ENCODE data around the gene BRF1.

Gene BRF1

DNA sequence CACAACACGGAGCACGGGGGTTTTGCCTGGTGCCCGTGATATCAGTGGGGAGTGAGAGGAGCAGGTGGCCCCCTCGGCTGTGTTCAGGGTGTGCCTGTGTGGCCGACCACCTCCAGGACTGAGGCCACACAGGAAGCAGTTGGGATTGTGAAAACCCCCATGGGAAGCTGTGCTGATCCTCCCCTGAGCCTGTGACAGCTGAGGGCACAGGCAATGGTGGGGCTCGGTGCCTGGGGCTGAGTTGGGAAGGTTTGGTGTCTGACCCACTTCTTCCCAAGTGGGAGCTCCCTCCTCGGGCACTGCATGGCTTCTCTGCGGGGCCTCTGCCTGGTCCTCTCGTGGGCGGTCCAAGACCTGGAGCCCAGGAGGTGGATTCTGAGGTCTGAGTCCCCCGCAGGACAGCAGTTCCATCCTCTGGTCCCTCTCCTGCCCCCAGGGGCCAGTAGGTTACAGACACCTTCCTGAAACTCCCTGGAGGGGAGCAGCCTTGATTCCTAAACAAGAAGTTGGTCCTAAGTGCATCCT, 31.6 kb upstream of the BRF1 start:
- Histone ChIP-seq H2BK5ac (ENCODE audit: low read length) (no peak overlapping the region), H3K36me3 (replicated peaks in 1 of 2; ENCODE audit: control insufficient read depth in 2 of 2, insufficient read depth in 2 of 2, low read length in 2 of 2) (peaks cover 0 to 7% of the 10 kb centered on the region in 2 donors), H3K4ac (ENCODE audit: low read length) (no peak overlapping the region), H2BK12ac (ENCODE audit: low read length) (no peak overlapping the region), H3K4me2 (ENCODE audit: insufficient read depth, low read length, poor library complexity, severe bottlenecking) (no peak overlapping the region), H2BK15ac (ENCODE audit: low read length) (no peak overlapping the region), H3K79me1 (ENCODE audit: low read depth, low read length) (peaks cover 4% of the 10 kb centered on the region), H3K14ac (ENCODE audit: low read length) (no peak overlapping the region), H4K8ac (ENCODE audit: low read depth, low read length) (no peak overlapping the region), H2AFZ (ENCODE audit: low read length) (no peak overlapping the region), H4K91ac (ENCODE audit: low read depth, low read length, poor library complexity) (no peak overlapping the region), H3K27me3 (ENCODE audit: control insufficient read depth in 3 of 3, insufficient read depth in 3 of 3, low read depth in 1 of 3, low read length in 3 of 3) (no peaks in the 10 kb centered on the region), H2AK5ac (ENCODE audit: low read depth, low read length) (no peak overlapping the region), H3K9me3 (replicated peaks in 1 of 2; ENCODE audit: control insufficient read depth in 2 of 2, insufficient read depth in 1 of 2, low read depth in 1 of 2, low read length in 2 of 2) (peaks cover 0 to 7% of the 10 kb centered on the region in 2 donors), H3K18ac (ENCODE audit: low read length) (peak overlapping the region; percentile 51), H3K23ac (ENCODE audit: low read depth, low read length, poor library complexity) (no peak overlapping the region), H3K9ac (ENCODE audit: low read depth, low read length, poor library complexity) (no peak overlapping the region), H3K4me3 (ENCODE audit: low read length in 2 of 2) (no peak overlapping the region), H3K4me1 (ENCODE audit: control insufficient read depth in 2 of 2, insufficient read depth in 1 of 2, low read depth in 1 of 2, low read length in 2 of 2) (peaks cover 15 to 22% of the 10 kb centered on the region in 2 donors), H2BK120ac (ENCODE audit: low read depth, low read length) (no peak overlapping the region), H3K27ac (replicated peaks; ENCODE audit: low read length) (no peak overlapping the region)
- no peak for DNase-seq (ENCODE audit: low spot score)
- no CpG with 5 or more reads among the region's 11 CpGs for WGBS, 2 donors (ENCODE audit: extremely low coverage in 2 of 2, insufficient read length in 2 of 2, insufficient replicate concordance in 1 of 2)

DNA sequence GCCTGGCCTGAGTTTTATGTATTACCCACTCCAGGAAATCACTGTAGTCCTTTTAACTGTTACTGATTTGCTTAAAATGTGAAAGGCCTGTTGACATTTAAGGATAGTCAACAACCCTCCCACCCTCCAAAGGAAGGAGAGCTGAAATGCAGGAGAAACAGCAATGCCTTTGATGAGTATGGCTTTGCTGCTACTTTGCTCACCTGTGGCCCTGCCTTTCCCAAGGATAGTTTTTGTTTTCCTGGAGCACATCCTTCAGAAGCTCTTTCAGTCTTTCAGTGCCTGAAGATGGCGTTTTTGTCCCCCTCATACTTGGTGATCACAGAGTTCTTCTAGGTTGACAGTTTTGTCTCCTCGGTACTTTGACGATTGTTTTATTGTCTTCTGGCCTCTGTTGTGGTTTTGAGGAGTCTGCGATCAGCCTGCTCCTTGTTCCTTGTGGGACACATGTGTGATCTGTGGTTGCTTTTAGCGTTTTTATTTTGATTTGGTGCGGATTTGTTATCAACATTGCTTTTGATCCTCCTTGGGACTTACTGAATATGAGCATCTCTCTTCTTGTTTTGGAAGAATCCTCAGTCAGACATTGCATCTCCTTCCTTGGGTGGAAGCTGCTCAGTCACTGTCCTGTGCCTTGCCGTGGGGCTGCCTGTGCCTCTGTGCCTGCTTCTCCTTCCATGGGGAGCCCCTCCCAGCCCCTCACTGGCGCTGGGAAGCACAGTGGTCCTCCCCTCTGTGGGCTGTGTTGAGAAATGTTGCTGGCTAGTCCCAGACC, 31.0 kb upstream of the BRF1 start:
- Histone ChIP-seq H2AK5ac (ENCODE audit: low read depth, low read length) (no peak overlapping the region), H2AFZ (ENCODE audit: low read length) (no peak overlapping the region), H3K36me3 (replicated peaks in 1 of 2; ENCODE audit: control insufficient read depth in 2 of 2, insufficient read depth in 2 of 2, low read length in 2 of 2) (peaks cover 0 to 3% of the 10 kb centered on the region in 2 donors), H3K23ac (ENCODE audit: low read depth, low read length, poor library complexity) (no peak overlapping the region), H3K14ac (ENCODE audit: low read length) (no peak overlapping the region), H3K79me1 (ENCODE audit: low read depth, low read length) (peaks cover 4% of the 10 kb centered on the region), H2BK15ac (ENCODE audit: low read length) (no peak overlapping the region), H3K4me2 (ENCODE audit: insufficient read depth, low read length, poor library complexity, severe bottlenecking) (no peak overlapping the region), H4K91ac (ENCODE audit: low read depth, low read length, poor library complexity) (no peak overlapping the region), H3K18ac (ENCODE audit: low read length) (no peak overlapping the region), H3K27me3 (ENCODE audit: control insufficient read depth in 3 of 3, insufficient read depth in 3 of 3, low read depth in 1 of 3, low read length in 3 of 3) (no peaks in the 10 kb centered on the region), H3K9me3 (replicated peaks in 1 of 2; ENCODE audit: control insufficient read depth in 2 of 2, insufficient read depth in 1 of 2, low read depth in 1 of 2, low read length in 2 of 2) (peaks cover 0 to 7% of the 10 kb centered on the region in 2 donors), H3K4me1 (ENCODE audit: control insufficient read depth in 2 of 2, insufficient read depth in 1 of 2, low read depth in 1 of 2, low read length in 2 of 2) (peaks cover 21 to 27% of the 10 kb centered on the region in 2 donors), H3K27ac (replicated peaks; ENCODE audit: low read length) (no peak overlapping the region), H4K8ac (ENCODE audit: low read depth, low read length) (no peak overlapping the region), H2BK5ac (ENCODE audit: low read length) (no peak overlapping the region), H3K9ac (ENCODE audit: low read depth, low read length, poor library complexity) (no peak overlapping the region), H2BK120ac (ENCODE audit: low read depth, low read length) (no peak overlapping the region), H3K4me3 (ENCODE audit: low read length in 2 of 2) (no peak overlapping the region), H3K4ac (ENCODE audit: low read length) (no peak overlapping the region), H2BK12ac (ENCODE audit: low read length) (no peak overlapping the region)
- DNase-seq (ENCODE audit: low spot score), result no peak
- WGBS, 2 donors (ENCODE audit: extremely low coverage in 2 of 2, insufficient read length in 2 of 2, insufficient replicate concordance in 1 of 2), result no CpG with 5 or more reads among the region's 8 CpGs

DNA sequence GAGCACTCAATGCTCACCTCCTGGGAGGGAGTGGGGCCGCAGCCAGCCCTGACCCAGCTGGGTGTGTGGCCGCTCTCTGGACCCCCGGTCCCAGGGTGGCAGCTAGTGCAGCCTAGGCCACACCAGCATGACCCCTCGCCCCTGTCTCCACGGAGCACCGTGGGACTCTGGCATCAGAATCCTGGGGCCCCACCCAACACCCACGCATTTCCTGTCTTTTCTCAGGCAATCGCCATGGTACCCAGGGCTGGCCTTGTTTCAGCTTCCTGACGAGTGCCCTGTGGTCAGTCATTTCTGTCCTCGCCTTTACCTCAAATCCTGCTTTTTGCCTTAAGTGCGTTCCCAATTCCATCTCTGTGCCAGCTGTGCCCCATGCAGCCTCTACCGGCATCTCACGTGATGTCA, 29.7 kb upstream of the BRF1 start:
- no peak for DNase-seq (ENCODE audit: low spot score)

DNA sequence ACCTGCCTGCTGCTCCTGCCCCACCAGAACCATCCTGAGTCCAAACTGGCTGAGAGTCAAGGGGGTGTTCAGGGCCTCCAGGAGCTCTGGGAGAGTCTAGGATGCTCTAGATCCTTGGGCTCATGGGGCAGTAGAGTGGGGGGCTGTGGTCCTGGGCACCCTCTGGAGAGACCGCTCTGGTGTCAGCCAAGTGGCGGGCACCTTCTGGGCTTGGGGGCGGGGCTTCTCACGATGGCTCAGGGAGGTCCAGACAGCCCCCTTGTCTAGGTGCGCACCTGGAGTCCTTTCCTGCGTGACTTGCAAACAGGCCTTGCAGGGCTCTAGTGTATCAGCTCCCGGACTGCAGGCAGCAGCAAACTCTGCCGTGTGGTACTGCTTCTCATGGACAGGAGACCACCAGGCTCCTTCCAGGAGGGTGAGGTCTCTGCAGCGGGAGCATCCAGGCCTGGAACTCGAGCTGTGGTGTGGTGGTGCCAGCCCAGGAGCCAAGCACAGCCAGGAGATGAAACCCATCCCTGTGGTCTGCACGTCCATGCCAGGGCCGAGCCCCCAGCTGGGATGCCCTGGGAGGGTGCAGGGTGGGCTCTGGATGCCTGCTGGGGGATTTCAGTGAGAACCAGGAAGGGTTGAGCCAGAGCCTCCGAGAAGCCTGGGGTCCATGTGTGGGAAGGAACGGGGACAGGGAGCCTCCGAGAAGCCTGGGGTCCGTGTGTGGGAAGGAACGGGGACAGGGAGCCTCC, 28.8 kb upstream of the BRF1 start:
- Histone ChIP-seq H3K27me3 (ENCODE audit: control insufficient read depth in 3 of 3, insufficient read depth in 3 of 3, low read depth in 1 of 3, low read length in 3 of 3) (no peaks in the 10 kb centered on the region), H2BK15ac (ENCODE audit: low read length) (no peak overlapping the region), H2BK12ac (ENCODE audit: low read length) (no peak overlapping the region), H3K14ac (ENCODE audit: low read length) (no peak overlapping the region), H2AFZ (ENCODE audit: low read length) (no peak overlapping the region), H3K4me1 (ENCODE audit: control insufficient read depth in 2 of 2, insufficient read depth in 1 of 2, low read depth in 1 of 2, low read length in 2 of 2) (peaks cover 23 to 40% of the 10 kb centered on the region in 2 donors), H3K18ac (ENCODE audit: low read length) (no peak overlapping the region), H2BK120ac (ENCODE audit: low read depth, low read length) (no peak overlapping the region), H3K23ac (ENCODE audit: low read depth, low read length, poor library complexity) (no peak overlapping the region), H3K36me3 (replicated peaks in 1 of 2; ENCODE audit: control insufficient read depth in 2 of 2, insufficient read depth in 2 of 2, low read length in 2 of 2) (peaks cover 0 to 3% of the 10 kb centered on the region in 2 donors), H3K4me3 (ENCODE audit: low read length in 2 of 2) (no peak overlapping the region), H4K91ac (ENCODE audit: low read depth, low read length, poor library complexity) (no peak overlapping the region), H3K27ac (replicated peaks; ENCODE audit: low read length) (no peak overlapping the region), H3K9me3 (replicated peaks in 1 of 2; ENCODE audit: control insufficient read depth in 2 of 2, insufficient read depth in 1 of 2, low read depth in 1 of 2, low read length in 2 of 2) (peaks cover 0 to 7% of the 10 kb centered on the region in 2 donors), H3K4ac (ENCODE audit: low read length) (no peak overlapping the region), H2AK5ac (ENCODE audit: low read depth, low read length) (no peak overlapping the region), H2BK5ac (ENCODE audit: low read length) (no peak overlapping the region), H3K9ac (ENCODE audit: low read depth, low read length, poor library complexity) (no peak overlapping the region), H4K8ac (ENCODE audit: low read depth, low read length) (no peak overlapping the region), H3K79me1 (ENCODE audit: low read depth, low read length) (peaks cover 7% of the 10 kb centered on the region), H3K4me2 (ENCODE audit: insufficient read depth, low read length, poor library complexity, severe bottlenecking) (no peak overlapping the region)
- no CpG with 5 or more reads among the region's 17 CpGs for WGBS, 2 donors (ENCODE audit: extremely low coverage in 2 of 2, insufficient read length in 2 of 2, insufficient replicate concordance in 1 of 2)
- DNase-seq (ENCODE audit: low spot score), result no peak

More for the DNA sequence above, 29.7 kb upstream of the BRF1 start:
- Histone ChIP-seq H3K4me2 (ENCODE audit: insufficient read depth, low read length, poor library complexity, severe bottlenecking) (no peak overlapping the region), H3K27me3 (ENCODE audit: control insufficient read depth in 3 of 3, insufficient read depth in 3 of 3, low read depth in 1 of 3, low read length in 3 of 3) (no peaks in the 10 kb centered on the region), H2BK120ac (ENCODE audit: low read depth, low read length) (no peak overlapping the region), H3K18ac (ENCODE audit: low read length) (no peak overlapping the region), H3K36me3 (replicated peaks in 1 of 2; ENCODE audit: control insufficient read depth in 2 of 2, insufficient read depth in 2 of 2, low read length in 2 of 2) (peaks cover 0 to 2% of the 10 kb centered on the region in 2 donors), H3K9ac (ENCODE audit: low read depth, low read length, poor library complexity) (no peak overlapping the region), H2BK12ac (ENCODE audit: low read length) (no peak overlapping the region), H3K4ac (ENCODE audit: low read length) (no peak overlapping the region), H3K23ac (ENCODE audit: low read depth, low read length, poor library complexity) (no peak overlapping the region), H3K14ac (ENCODE audit: low read length) (no peak overlapping the region), H2AK5ac (ENCODE audit: low read depth, low read length) (no peak overlapping the region), H2BK15ac (ENCODE audit: low read length) (no peak overlapping the region), H4K91ac (ENCODE audit: low read depth, low read length, poor library complexity) (no peak overlapping the region), H3K4me1 (ENCODE audit: control insufficient read depth in 2 of 2, insufficient read depth in 1 of 2, low read depth in 1 of 2, low read length in 2 of 2) (peaks cover 23 to 34% of the 10 kb centered on the region in 2 donors), H3K27ac (replicated peaks; ENCODE audit: low read length) (no peak overlapping the region), H4K8ac (ENCODE audit: low read depth, low read length) (no peak overlapping the region), H3K9me3 (replicated peaks in 1 of 2; ENCODE audit: control insufficient read depth in 2 of 2, insufficient read depth in 1 of 2, low read depth in 1 of 2, low read length in 2 of 2) (peaks cover 0 to 7% of the 10 kb centered on the region in 2 donors), H3K4me3 (ENCODE audit: low read length in 2 of 2) (no peak overlapping the region), H2AFZ (ENCODE audit: low read length) (no peak overlapping the region), H2BK5ac (ENCODE audit: low read length) (no peak overlapping the region), H3K79me1 (ENCODE audit: low read depth, low read length) (peaks cover 6% of the 10 kb centered on the region)
- WGBS, 2 donors (ENCODE audit: extremely low coverage in 2 of 2, insufficient read length in 2 of 2, insufficient replicate concordance in 1 of 2), result no CpG with 5 or more reads among the region's 13 CpGs

All from neuronal stem cell (in vitro differentiated cells).